GM12801 (cell line): ENCODE measurements around the gene MYRIP.

Experiments used
- CTCF ChIP-seq: IDR thresholded peaks from one replicate; pipeline ENCODE4 v1.5.1; 2011; ENCODE audit warnings: control low read depth; ENCODE audit not compliant: insufficient read length; ENCODE audit errors: extremely low read depth

The MYRIP gene

GRCh38 chr3:39989746-39990145, 180.3 kb downstream of the MYRIP start:
- no peak for TF ChIP-seq CTCF

- no peak for TF ChIP-seq CTCF
Observed at GRCh38 chr3:39990532-39990931, 181.1 kb downstream of the MYRIP start.

DNA sequence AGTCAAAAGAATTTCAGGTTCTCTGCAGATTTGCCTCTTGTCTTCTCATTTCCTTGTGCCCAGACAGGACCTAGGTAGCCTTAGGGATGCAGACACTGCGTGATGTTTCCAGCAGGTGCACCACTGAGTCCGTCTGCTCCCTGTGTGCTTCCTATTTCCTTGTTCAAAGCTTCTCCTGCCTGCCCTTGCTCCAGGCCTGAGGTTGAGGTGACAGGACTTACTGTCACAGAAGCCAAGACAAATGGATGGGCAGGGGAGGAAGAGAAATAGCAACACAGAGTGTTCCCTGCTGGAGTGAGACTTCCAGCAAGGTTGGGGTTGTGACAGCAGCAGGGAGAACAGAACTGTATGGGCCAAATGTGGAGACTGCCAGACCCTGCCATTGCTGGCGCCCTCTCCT, 199.4 kb downstream of the MYRIP start:
- TF ChIP-seq CTCF, result no peak

DNA sequence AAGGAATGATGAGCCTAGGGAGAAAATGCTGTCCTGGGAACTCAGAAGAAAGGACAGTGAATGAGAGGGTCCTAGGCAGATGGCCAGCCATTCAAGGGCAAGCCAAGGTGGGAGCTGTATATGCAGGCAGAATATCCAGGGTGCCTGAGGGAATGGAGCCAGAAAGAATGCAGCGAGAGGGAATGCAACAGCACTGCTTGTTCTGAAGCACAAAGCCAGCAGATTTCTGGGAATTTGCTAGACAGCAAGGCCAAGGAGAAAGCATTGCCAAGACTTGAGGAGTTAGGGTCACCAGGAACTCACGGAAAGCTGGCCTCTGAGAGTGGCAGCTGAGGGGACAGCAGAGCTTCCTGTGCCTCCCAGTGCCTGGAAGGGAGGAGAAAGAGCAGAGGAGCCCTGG, 200.6 kb downstream of the MYRIP start:
- no peak for TF ChIP-seq CTCF

GRCh38 chr3:40012381-40012780, 203.0 kb downstream of the MYRIP start:
- no peak for TF ChIP-seq CTCF

DNA sequence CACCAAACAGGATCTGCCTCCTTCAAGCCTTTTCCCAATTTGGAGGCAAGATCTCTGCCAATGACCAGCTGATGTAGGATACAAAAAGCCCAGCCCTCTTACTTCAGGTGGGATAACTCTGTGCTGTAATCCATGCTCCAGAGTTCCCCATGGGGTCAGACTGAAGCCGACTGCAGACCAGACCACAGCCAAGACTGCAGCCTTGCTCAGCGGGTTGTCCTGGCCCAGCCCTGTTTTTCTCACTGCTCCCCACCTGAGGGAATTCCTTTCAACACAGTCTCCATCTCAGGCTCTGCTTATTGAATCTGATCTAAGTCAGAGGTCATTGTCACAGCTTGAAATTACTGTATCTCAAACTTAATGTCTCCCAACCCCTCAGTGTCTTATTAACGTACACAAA, 207.0 kb downstream of the MYRIP start:
- TF ChIP-seq CTCF, result no peak

- no peak for TF ChIP-seq CTCF
Observed at GRCh38 chr3:40018369-40018768, 209.0 kb downstream of the MYRIP start.

GRCh38 chr3:40019376-40019775, 210.0 kb downstream of the MYRIP start:
- TF ChIP-seq CTCF, result no peak
